ENCODE measurements around the gene ARHGAP23.
"Not testable (repeated sequence)": the region's sequence is repeated elsewhere in the genome, so short reads cannot be mapped to it uniquely, and the experiment has no call there.

The ARHGAP23 gene

GRCh38 chr17:38511150-38512108 is 83.2 kb downstream of the ARHGAP23 start:
- DNase-seq (ENCODE audit: insufficient read length, low spot score) (no peak), FAIRE-seq (no peak)

GRCh38 chr17:38512473-38513058 is 84.3 kb downstream of the ARHGAP23 start:
- DNase-seq (ENCODE audit: insufficient read length, low spot score) (no peak), FAIRE-seq (no peak)

GRCh38 chr17:38526526-38526925 is 98.3 kb downstream of the ARHGAP23 start:
- DNase-seq (ENCODE audit: insufficient read length, low spot score); FAIRE-seq: not testable (repeated sequence)

GRCh38 chr17:38528141-38528540 is 99.9 kb downstream of the ARHGAP23 start:
- FAIRE-seq; DNase-seq (ENCODE audit: insufficient read length, low spot score): not testable (repeated sequence)

GRCh38 chr17:38530856-38531255 is 102.6 kb downstream of the ARHGAP23 start:
- DNase-seq (ENCODE audit: insufficient read length, low spot score); FAIRE-seq: not testable (repeated sequence)

- not testable (repeated sequence) for FAIRE-seq
Observed at GRCh38 chr17:38531761-38532160, 103.5 kb downstream of the ARHGAP23 start.

GRCh38 chr17:38532451-38532850 is 104.2 kb downstream of the ARHGAP23 start:
- FAIRE-seq (no peak), DNase-seq (ENCODE audit: insufficient read length, low spot score) (no peak)

More at GRCh38 chr17:38531761-38532160, 103.5 kb downstream of the ARHGAP23 start:
- DNase-seq (ENCODE audit: insufficient read length, low spot score): not testable (repeated sequence)

- DNase-seq (ENCODE audit: insufficient read length, low spot score) (no peak), FAIRE-seq (no peak)
Observed at GRCh38 chr17:38533241-38533640, 105.0 kb downstream of the ARHGAP23 start.

- FAIRE-seq (no peak), DNase-seq (ENCODE audit: insufficient read length, low spot score) (no peak)
Observed at GRCh38 chr17:38533866-38534497, 105.7 kb downstream of the ARHGAP23 start.

GRCh38 chr17:38534498-38534885 is 106.2 kb downstream of the ARHGAP23 start:
- DNase-seq (ENCODE audit: insufficient read length, low spot score): no peak
- no peak for FAIRE-seq

GRCh38 chr17:38535886-38536285 is 107.6 kb downstream of the ARHGAP23 start:
- no peak for FAIRE-seq

GRCh38 chr17:38536661-38537060 is 108.4 kb downstream of the ARHGAP23 start:
- FAIRE-seq: no peak
- DNase-seq (ENCODE audit: insufficient read length, low spot score): no peak

More at GRCh38 chr17:38535886-38536285, 107.6 kb downstream of the ARHGAP23 start:
- no peak for DNase-seq (ENCODE audit: insufficient read length, low spot score)

- no peak for DNase-seq (ENCODE audit: insufficient read length, low spot score)
- FAIRE-seq: no peak
Observed at GRCh38 chr17:38538906-38539305, 110.6 kb downstream of the ARHGAP23 start.

GRCh38 chr17:38539386-38539785 is 111.1 kb downstream of the ARHGAP23 start:
- DNase-seq (ENCODE audit: insufficient read length, low spot score) (no peak), FAIRE-seq (no peak)

GRCh38 chr17:38540514-38541045 is 112.3 kb downstream of the ARHGAP23 start:
- no peak for DNase-seq (ENCODE audit: insufficient read length, low spot score)
- no peak for FAIRE-seq

- FAIRE-seq (no peak), DNase-seq (ENCODE audit: insufficient read length, low spot score) (no peak)
Observed at GRCh38 chr17:38541281-38541680, 113.0 kb downstream of the ARHGAP23 start.

- DNase-seq (ENCODE audit: insufficient read length, low spot score): no peak
- no peak for FAIRE-seq
Observed at GRCh38 chr17:38542286-38542685, 114.0 kb downstream of the ARHGAP23 start.

- no peak for FAIRE-seq
- no peak for DNase-seq (ENCODE audit: insufficient read length, low spot score)
Observed at GRCh38 chr17:38543403-38544174, 115.3 kb downstream of the ARHGAP23 start.

- FAIRE-seq: no peak
Observed at GRCh38 chr17:38544175-38544838, 116.0 kb downstream of the ARHGAP23 start.

GRCh38 chr17:38544839-38545209 is 116.6 kb downstream of the ARHGAP23 start:
- DNase-seq (ENCODE audit: insufficient read length, low spot score): no peak
- no peak for FAIRE-seq

More at GRCh38 chr17:38544175-38544838, 116.0 kb downstream of the ARHGAP23 start:
- no peak for DNase-seq (ENCODE audit: insufficient read length, low spot score)
